HG03521 (cell line): ENCODE measurements around the gene BABAM2.
"Not testable (repeated sequence)": the region's sequence is repeated elsewhere in the genome, so short reads cannot be mapped to it uniquely, and the experiment has no call there.

Experiments used
- ATAC-seq: cut with Tn5 transposase; IDR thresholded peaks from one replicate; pipeline ENCODE4 v1.9.1; 2021; ENCODE audit warnings: mild to moderate bottlenecking, moderate library complexity; ENCODE audit not compliant: unreplicated experiment

BABAM2 gene

DNA sequence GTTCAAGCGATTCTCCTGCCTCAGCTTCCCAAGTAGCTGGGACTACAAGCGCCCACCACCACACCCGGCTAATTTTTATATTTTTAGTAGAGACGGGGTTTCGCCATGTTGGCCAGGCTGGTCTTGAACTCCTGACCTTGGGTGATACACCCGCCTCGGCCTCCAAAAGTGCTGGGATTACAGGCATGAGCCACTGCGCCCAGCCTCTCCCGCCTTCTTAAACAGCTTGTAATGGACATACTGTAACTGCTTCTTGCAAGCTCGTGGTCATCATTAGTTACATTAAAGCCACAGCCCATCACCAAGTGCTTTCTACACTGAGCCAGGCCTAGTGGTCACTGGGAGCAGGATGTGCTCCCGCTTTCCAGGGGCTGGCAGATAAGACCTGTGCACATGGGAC is 444.7 kb downstream of the BABAM2 start:
- not testable (repeated sequence) for ATAC-seq

GRCh38 chr2:28335666-28336065 is 445.1 kb downstream of the BABAM2 start:
- no peak for ATAC-seq

GRCh38 chr2:28336264-28336980 is 445.9 kb downstream of the BABAM2 start:
- no peak for ATAC-seq

- ATAC-seq: no peak
These were observed 446.6 kb downstream of the BABAM2 start for GRCh38 chr2:28336982-28337627.

DNA sequence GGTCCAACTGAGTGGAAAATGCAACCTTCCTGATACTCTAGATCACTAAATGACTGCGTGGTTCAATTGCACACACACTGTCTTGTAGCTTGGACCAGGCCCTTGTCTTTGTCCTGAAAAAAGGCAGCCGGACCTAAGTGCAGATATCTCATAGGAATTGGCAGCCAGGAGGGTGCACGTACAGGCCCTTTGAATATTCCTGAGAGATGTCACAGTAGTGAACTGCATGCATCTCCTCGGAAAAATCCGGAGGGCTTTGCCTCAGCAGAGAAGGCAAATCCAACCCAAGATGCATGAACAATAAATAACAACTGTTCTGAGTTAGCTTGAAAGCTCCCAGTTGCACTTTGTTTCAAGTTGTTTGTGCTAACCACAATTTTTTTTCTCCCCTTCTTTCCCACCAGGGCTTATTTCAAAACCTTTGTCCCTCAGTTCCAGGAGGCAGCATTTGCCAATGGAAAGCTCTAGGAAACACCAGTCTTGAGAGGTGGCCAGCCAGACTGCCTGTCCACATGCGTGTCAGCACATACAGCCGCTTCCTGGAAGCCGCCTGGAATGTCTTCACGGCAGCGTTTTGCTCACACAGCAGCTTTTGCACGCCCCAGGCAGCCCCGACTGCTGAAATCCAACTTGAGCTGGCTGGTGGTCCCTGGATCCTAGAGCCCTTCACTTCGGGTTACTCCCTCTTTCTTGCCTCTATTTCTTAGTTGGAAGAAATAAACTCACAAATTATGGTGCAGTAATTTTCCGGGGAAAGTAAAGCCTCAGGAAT is 447.7 kb downstream of the BABAM2 start:
- ATAC-seq: no peak

- no peak for ATAC-seq
These were observed 448.3 kb downstream of the BABAM2 start for GRCh38 chr2:28338831-28339321.

DNA sequence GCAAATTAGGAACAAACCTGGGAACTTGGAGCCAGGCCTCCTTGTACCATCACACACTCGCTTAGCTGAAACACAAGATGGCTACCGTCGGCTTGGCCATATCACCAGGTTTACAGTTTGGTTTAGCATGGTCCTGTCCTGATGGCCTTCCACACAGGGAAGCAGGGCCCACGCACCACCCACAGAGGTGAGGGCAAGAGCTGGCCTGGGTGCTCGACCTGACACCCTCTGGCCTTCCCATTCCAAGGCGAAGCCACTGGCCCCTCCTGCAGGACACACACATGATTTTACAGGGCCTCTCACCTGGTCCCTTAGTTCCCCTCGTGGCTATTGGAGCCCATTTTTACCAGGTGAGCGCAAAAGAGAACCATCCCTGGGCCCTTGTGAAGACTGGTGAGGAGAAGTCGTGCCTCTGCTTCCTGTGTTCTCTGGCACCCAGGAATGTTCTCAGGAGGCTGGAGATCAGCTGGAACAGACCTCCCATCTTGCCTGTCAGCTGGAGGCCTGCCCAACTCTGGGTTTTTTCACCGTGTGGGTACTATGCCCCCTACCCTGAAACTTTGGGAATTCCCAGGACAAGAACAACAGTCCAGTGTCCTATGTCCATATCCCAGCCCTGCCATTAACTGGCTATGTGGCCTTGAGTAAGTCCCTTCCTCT is 449.1 kb downstream of the BABAM2 start:
- ATAC-seq: no peak

DNA sequence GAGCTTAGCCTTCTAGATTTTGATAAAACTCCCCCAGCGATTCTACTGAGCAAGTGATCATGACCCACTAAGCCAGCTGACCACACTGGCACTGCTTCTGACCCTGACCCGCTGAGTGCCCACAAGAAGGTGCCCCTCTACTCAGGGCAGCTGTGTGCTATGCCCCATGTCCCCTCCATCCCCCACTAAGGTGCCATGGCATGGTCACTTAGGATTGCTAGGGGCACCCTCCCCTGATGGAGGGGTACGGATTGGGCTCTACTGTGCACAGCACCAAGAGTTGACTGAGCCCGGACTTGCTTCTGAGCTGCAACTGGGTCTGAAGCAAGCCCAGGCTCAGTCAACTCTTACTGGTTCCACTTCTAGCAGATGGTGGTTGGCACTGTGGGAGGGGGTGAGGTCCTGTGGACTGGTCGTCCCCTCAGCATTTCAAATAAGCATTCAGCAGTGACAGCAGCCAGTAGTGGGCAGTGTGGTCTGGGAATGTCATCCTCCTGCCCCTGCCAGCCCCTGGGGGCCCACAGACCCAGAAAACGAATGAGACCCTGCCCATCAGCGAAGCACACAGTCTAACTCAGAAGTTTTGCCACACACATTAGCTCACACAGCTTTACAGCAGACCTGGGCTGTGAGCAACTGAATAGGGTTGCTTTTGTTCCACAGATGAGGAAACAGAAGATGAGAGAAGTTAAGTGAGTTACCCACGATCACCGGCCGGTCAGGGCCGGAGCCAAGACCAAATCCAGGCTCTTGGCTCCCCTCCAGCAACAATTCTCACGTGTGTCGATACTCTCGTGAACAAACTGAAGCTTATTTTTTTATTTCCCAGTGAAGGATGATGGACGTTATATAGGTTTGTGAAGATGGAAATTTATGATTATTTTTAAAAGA is 450.0 kb downstream of the BABAM2 start:
- ATAC-seq: no peak

DNA sequence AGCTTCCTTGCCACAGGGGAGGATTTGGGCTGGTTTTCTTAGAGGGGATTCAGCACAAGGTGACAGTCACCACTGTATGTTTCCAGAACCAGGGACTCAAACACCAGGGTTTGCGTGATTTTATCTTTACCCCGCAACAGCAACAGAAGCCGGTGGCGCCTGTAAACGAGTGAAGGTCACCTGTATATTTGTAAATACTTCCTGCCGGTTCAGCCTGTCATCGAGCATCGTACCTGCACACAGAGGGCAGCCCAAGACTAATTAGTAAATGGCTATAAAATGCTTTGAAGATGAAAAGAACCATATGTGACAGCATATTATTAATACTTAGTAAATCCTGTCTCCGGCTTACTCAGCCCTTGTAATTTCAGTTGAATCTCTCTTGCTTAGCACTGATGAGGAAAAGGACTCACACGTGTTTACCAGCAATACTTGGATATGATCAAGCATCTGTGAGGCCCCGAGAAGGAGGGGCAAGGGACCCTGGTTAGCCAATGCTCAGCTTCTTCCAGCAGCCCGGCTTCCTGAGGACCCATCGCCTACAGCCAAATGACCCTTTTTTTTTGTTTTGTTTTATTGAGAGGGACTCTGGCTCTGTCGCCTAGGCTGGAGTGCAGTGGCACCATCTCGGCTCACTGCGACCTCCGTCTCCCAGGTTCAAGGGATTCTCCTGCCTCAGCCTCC is 450.8 kb downstream of the BABAM2 start:
- no peak for ATAC-seq

- ATAC-seq: no peak
These were observed 451.8 kb downstream of the BABAM2 start for GRCh38 chr2:28342081-28342967.

GRCh38 chr2:28343184-28343942 is 452.8 kb downstream of the BABAM2 start:
- ATAC-seq: no peak

DNA sequence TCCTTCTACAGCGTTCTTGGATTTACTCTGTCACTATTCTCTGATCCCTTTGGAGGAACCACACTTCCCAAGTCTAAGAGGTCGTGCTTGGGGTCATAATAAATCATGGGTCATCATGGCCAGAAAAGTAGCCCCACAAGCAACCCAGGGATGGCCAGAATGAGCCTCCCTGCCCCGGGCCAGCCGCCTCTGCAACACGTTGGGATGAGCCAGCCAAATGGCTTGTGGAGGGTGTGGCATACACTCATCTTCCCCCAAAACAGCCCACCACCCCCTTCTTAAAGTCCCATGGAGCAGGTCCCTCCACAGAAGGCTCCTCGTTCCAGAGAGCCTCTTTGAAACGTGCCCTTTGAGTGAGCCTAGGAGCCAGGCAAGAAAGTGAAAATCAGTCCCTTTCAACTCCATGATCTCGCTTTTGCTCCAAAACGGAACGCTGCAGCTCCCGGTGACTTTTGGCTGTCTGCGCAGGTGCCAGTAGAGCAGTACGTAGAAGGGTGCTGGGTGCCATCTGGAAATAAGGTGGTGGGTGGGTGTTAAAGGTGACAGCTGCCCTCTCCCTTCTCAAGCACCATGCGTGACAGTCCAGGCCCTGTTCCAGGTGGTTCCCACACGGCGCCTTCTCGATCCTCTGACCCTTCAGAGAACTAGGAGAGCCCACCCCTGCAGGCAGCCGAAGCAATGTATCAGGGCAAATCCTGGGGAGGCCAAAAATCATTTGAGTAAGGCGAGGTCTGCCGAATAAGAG is 453.6 kb downstream of the BABAM2 start:
- ATAC-seq: no peak

DNA sequence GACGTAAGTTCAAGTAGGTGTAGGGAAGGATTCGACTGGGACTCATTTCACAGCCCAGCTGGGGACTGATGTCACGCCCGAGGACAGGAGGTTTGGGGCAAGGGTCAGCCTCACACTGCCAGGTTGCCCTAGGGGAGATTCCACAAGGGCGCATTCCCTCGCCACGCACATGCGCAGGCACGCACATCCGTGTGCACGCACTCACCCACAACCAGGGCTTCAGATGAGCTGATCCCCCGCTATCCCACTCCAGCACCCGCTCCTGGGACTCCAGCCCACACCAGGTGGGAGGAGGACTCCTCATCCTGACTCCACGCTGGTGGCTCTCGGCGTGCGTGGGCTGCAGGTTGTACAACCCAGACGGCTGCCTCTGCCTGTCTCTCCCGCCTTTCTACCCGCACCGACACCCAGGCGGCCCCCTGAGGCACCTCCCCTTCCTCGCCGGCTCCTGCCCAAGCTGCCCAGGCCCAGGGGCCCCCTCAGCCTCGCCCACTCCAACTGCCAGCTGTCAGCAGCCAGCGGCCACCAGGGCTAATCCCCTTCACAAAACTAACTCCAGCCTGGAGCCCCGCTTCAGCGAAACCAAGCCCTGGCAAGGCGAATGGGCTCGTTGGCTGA is 454.3 kb downstream of the BABAM2 start:
- no peak for ATAC-seq

GRCh38 chr2:28345619-28346018 is 455.1 kb downstream of the BABAM2 start:
- no peak for ATAC-seq

- no peak for ATAC-seq
These were observed 456.1 kb downstream of the BABAM2 start for GRCh38 chr2:28346587-28346986.

DNA sequence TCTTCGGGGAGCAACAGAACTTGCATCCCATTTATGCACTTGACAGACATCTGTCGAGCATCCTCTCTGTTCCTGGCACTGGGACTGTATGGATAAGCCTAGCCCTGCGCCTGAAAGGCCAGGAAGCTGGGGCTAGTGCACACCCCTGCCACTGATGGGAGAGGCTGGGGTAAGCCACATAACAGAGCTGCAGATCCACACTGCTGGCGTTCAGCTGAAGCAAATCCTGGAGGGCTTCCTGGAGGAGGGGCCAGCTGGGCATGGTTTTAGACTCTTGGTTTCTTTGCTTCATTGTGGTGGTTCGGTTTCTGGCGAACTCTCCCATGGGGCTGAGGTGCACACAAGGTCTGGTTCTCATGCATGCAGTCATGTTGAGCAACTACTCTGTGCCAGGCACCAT is 456.7 kb downstream of the BABAM2 start:
- no peak for ATAC-seq

DNA sequence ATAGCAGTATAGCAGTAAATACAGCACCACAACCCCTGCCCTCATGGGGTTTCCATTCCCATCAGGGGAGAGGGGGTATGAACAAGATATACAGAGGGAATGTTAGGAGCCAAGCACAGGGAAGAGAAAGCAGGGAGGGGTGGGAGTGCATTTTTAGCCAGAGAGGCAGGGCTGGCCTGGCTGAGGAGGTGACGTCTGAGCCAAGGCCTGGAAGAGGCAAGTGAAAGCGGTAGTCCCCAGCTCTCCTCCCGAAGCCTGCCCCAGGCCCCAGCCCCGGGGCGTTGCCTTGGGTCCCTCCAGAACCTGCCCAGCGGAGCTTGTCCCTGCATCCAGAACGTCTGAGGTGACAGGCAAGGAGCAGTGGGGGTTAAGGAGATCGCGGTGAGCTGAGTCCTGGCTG is 457.1 kb downstream of the BABAM2 start:
- no peak for ATAC-seq
